Left lobe of liver (tissue), 2 donors: ENCODE results near the gene TBC1D16. TPM values are rescaled to one million over a fixed set of nuclear protein-coding genes. Genes with fewer than 3 reads are reported as not detected.

Source experiments
- ATAC-seq: fragments of 200-7000 bp; cut with Tn5 transposase; one replicate; pipeline ENCODE4 v1.9.1; 2020; ENCODE audit warnings: mild to moderate bottlenecking, moderate library complexity
- DNase-seq: peaks from one replicate; pipeline ENCODE4 v3.0.0-alpha.2; 2020; ENCODE audit warnings: low spot score
- total RNA-seq: library from RNA; stranded (reverse); gene quantifications from one replicate; pipeline ENCODE4 v1.2.1, GENCODE V29; 2021
- donor health status: DM: no; HTN: no; CAD: no; lungs with moderate emphysema.
- donor health status: DM: no; HTN: yes; CAD: no.

TBC1D16 gene
- total RNA-seq, 1 donor from 2014 or later = 16.4 TPM

DNA sequence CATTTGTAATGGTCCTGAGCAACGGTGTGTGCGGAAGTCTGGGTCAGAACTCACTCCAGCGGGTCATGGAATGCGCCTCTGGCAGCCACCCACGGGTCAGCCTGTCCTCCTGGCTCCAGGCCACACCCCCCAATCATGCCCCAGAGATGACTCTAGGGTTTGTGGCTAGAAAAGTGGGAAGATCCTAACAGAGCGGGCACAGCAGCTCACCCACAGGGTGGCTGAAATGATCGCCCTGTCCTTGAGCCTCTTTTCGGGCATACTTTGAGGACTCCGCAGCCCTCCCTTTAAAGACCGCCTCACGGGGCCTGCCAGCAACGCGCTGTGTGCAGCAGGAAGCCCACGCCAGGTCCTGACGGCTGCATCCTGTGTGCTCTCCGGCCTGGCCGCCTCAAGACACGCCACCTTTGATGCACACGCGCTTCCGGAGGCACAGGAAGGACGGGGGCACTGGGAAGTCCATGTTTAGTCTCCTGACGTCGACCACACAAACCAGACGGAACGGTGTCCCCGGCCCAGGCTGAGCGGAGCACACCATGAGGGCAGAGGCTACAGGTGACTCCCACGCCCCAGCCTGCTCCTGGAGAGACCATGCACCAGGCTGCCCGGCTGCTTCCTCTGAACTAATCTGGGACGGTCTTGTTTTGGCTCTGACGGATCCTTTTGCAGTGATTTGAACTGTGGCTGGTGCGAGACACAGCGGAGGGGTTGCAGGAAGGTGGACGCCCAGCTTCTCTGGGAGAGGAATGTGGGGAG, 92.9 kb downstream of the TBC1D16 start:
- peak; percentile 26 for ATAC-seq
- DNase-seq = peak; percentile 48

DNA sequence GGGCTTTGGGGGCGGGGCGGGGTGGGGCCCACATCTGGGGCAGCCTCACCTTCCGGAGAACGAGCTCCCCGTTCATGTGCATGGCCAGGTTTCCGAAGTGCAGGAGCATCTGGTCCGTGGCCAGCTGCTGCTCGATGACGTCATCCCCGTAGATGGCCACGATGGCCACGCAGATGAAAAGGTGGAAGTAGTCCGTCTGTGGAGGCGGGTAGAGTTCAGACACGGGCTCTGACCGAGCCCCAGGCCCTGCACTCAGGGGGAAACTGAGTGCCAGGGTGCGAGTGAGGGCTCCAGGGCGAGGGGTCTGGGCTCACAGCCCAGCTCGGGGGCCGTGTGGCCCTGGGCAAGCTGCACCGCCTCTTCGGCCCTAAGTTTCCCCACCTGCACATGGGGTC, 93.7 kb downstream of the TBC1D16 start:
- ATAC-seq (no peak), DNase-seq (no peak)

DNA sequence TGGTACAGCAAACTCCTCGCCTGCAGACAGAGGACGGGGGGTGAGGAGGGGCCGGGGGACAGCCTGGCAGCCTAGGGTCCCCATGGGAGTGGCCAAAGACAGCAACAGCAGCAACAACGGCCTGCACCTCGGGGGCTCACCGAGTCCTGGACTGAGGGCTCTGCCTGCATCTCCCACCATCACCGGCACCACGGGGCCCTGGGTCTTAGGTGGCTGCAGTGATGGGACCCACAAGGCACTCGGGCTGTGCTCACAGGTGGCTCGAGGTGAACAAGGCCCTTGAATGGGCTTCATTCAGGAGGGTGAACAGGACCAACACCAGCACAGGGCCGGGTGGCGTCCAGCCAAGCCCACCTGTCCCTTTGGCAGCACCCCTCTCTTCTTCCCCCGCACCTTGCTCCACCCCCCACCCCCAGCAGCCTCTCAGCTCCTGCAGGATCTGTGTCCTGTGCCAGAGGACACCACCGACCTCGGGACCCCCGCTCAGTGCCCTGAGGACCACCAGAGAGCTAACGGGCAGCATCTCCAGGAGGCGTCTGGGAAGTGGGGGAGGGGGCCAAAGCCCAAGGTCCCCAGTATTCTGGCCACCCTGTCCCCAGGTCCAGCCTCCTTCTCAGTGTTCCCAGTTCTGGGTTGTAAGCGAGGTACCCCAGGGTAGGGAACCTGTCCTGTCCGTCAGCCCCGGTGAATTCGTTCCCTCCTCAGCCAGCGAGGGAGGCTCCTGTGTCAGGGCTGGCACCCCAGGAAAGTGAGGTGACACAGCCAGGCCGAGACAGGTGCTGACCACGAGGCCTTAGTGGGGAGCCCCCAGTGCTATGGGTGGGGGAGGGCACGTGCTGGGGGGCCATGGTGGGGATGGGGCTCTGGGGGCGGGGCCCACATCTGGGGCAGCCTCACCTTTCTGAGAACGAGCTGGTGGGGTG, 94.3 kb downstream of the TBC1D16 start:
- DNase-seq = no peak
- ATAC-seq = no peak

DNA sequence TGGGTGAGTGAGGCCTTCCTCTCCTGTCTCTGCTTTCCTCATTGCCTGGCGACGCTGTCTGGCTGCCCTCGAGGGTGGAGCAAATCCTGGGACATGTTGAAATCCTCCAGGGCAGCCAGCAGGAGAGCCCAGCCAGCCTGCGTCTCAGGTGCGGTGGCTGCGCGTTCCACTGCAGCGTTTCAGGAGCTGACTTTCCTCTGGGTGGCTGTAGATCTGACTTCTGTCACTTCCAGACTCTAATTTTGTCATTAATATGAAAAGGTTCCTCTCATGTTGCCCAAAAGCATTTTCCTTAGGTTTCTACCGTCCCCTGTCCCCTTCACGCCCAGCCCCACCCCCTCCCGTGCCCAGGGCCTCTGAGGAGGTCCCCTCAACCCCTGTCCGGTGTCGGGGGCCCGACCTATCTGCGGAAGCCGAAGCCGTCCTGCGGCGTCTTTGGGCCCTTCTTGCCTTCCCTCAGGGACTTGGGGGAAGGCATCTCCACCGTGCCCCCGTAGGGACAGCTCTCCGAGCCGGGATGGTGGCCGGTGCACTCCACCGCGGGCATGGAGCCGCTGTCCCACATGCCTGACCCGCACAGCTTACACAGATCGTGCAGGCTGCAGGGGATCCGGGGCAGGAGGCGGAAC, 95.1 kb downstream of the TBC1D16 start:
- DNase-seq = no peak
- no peak for ATAC-seq

DNA sequence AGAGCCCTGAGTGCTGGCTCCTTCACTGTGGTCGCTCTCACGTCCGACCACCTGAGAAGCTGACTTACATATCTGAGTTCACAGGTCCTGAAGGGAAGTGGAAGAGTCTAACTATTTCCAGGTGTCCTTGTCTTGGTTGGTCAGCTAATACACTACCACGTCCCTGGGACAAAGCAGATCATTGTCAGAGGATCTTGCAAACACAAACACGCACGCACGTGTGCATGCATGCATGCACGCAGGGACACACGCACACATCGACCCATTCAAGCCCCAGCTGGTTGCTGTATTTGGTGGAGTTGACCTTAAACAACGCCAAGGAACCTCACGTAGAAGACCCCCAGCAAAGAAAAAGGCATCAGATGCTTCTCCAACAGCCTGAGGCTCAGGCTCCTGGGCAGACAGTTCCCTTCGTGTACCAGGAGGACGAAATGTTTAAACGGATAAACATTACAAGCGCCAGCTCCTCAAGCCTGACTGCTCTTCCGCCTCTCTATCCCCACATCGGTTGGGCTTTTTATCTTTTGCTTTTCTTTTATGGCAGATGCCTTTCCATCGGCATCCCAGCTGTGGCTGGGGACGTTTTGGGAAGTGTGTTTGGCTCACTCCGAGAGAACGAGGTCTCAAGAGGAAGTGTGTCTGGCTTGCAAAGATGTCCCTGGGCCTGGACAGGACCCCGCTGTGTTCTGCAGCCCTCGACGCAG, 95.8 kb downstream of the TBC1D16 start:
- no peak for ATAC-seq
- DNase-seq = no peak

DNA sequence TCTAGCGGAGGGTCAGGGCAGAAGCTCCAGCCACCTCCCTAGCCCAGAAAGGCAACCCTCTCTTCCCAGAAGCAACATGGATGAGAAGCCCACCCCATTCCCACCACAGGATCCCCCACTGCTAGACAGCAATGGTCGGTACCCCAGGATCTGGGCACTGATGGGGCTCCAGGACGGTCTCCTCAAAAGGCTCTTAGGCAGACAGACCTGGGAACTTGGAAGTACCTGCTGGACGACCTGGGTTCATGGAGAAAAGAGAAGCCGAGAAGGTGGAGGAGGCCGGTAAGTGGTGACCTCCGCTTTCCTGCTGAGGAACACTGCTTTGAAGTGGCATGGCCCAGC, 96.6 kb downstream of the TBC1D16 start:
- ATAC-seq (no peak), DNase-seq (no peak)

DNA sequence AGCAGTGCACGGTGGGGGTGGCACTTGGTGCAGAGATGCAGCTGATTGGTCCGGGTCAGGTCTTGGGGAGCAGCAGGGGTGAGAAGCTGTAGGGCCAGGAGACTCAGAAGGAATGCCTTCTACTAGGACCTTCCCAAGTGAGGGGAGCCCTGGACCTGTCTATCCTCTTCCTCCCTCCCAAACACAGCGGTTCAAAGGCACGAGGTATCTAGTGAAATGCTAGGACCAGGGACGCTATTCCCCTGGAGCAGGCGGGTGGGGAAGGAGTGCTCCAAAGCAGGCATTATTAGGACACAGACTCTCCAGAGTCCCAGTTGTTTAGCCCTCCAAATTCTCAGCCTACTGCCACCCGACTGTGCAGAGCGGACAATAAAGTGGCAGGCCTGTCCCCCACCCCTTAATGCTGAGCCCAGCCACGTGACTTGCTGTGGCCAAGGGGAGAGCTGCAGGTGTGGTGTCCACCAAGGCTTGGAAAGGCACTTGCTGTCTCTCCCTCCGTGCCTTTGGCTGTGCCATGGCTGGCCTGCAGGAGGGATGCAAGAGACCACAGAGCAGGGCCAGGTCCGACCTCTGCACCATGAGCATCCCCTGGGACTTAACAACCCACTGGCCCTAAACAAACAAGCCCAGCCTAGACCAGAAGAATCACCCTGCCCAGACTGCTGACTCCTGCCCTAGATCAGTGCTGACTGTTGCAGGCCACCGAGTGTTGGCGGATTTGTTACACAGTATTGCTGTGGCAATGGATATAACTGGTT, 97.2 kb downstream of the TBC1D16 start:
- DNase-seq = no peak

DNA sequence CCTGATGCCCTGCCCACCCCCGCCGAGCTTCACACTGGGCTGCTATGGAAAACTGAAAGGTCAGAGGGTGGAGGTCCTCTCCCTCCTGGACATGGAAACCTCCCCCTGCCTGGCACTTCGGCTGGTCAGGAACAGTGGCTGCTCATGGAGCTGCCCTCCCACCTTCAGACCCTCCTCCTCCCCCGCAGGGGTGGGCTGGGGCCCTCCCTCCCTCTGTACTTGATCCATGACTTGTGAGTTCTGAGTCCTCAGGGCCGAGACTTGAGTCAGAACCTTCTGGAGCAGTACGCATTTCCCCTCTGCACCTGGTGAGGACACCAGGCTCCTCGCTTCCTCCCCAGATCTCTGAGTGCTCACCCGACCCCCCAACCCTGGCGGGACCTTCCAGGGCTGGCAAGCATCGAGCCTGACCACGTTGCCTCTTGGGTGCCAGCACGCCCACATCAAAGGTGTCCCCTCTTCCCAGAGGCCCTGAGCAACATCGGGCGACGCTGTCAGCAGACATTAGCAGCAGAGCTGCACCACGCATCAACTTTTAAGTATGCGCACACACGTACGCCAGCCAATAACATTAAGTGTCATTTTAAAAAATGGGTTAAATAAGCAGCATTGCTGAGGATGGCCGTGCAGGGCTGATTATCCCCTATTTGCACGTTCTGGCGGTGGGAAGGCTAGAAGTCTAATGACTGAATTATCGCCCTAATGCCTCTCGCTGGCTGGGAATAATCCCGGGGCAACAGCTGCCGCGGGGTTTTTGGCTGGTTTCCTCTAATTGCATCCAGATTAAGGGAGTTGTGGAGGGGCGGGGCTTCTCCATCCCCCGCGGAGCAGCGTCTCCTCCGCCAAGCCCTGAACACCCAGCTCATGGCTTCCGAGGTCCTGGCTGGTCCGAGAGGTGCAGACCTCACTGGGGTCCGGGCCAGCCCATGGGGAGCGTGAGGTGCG, 98.0 kb downstream of the TBC1D16 start:
- DNase-seq (no peak), ATAC-seq (no peak)

More for the DNA sequence above, 97.2 kb downstream of the TBC1D16 start:
- no peak for ATAC-seq

DNA sequence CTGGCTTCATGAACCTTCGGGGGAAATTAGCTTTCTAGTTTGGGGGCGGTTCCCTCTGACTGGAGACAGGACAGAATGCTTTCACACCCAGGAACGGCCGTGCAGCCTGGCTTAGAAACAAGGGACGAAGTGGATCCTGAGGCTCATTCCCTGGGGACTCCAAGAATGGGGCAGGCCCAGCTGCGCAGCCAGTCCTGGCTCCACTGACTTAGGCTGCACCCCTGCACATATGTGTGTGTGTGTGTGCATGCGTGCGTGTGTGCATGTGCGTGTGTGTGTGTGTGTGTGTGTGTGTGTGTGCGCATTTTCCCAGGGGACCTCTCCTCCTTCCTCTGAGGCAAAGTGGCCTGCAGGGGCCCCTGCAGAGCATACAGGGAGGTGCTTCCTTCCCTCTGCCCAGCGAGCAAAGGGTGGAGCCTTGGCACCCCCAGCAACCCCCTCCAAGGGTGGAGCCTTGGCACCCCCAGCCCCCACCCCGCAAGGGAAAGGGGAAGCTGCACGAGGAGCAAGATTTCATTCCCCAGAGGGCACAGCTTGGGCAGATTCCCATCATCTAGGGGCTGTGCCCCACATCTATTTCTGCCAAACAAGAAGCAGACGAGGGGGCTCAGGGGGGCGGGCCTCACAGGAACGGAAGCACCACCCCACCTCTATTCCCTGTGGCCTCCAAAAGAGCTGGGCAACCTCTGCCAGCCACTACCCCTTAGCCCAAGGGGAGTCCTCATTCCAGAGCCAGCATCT, 98.9 kb downstream of the TBC1D16 start:
- DNase-seq = no peak

DNA sequence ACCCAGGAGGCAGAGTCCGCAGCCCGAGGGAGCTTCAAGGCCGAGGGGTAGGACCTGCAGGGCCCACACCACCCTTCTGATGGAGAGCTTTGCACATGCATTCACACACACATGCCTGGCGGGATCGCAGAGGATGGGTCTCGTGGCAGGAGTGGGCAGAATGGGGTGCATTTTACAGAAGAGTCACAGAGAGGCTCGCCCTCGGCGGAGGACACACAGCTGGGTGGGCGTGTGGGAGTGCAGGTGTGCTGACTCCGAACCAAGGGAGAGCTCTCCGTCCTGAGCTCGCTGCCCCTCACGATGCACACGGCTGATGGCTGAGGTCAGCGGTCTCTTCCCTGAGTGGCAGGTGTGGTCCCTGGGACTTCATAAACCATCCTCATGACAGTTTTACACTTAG, 99.6 kb downstream of the TBC1D16 start:
- ATAC-seq (no peak), DNase-seq (no peak)

More for the DNA sequence above, 98.9 kb downstream of the TBC1D16 start:
- no peak for ATAC-seq

DNA sequence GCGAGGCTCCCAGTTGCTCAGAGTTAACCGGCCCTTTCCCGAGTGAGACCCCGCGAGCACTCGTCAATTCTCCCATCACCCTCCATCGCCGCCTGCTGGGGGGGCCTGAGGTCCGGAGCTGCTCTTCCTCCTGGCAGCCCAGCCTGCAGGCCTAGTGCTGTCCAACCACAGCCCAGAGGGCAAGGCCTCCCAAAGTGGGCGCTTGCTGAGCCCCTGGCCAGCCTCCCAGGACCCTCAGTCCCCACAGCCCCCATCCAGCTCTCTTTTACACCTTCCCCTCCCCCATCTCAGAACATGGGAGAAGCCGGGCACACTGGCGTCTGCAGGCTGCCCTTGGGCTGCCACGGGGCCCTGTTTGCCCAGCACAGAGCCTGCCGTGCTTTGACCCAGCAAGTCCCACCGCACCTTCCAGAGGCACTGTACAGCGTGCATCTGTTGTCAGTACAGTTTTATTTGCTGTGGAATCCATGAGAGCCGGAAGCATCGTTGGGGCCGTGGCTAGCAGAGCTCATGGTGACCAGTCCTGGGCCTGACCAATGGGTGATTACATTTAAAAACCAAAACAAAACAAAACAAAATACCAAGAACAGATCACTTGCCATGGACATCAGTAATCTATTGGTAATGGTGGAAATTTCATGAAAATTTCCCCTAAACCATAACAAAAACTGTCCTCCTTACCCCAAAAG, 100.3 kb downstream of the TBC1D16 start:
- DNase-seq (no peak), ATAC-seq (no peak)

DNA sequence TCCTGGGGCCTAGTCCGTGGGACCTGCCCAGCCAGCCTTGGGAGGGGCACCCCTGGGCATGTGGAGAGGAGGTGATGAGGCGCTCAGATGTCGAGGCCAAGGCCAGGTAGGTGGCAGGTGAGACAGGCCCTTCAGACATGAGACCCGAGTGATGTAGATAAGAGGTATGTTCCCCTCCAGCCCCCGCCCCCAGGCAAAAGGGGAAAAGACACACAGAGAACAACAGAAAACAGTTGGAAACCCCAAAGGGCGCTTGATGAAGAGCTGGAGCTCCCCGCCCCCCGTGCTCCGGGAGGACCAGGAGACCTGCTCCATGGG, 101.1 kb downstream of the TBC1D16 start:
- DNase-seq = no peak
- no peak for ATAC-seq

DNA sequence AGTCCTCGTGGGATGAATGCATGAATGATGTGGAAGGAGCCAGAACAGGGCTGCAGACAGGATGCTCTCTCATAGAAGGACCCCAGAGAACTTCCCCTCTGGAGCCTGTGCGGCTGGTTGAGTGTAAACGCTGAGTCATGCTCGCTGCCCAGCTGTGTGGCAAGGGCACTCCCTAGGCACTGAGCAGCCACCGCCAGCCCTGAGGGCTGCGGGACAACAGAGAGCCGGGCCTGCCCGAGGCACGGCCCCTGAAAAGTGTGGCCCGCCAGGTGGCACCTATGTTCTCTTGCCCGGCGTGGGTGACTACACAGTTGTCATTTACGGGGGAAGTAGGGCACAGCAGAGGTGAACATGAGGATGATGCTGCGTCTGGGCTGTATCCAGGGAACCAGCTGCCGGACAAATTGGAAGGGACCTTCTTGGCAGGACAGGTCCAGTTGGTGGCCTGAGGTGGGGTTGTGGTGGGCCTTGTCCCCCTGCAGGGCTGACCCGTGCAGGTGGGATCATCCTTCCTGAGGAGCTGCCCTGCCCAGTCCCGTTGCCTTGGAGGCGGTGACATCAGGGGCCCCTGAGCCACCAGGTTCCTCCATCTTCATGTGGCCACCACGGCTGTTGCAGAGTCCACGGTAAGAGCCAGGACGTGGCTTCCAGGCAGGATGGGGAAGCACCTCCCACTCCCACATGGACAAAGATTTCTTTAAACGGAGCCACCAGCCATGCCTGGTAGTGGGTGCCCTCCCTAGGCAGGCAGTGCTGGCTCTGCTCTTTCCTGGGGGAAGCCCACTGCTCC, 101.6 kb downstream of the TBC1D16 start:
- DNase-seq (peak; percentile 48), ATAC-seq (peak; percentile 47)

DNA sequence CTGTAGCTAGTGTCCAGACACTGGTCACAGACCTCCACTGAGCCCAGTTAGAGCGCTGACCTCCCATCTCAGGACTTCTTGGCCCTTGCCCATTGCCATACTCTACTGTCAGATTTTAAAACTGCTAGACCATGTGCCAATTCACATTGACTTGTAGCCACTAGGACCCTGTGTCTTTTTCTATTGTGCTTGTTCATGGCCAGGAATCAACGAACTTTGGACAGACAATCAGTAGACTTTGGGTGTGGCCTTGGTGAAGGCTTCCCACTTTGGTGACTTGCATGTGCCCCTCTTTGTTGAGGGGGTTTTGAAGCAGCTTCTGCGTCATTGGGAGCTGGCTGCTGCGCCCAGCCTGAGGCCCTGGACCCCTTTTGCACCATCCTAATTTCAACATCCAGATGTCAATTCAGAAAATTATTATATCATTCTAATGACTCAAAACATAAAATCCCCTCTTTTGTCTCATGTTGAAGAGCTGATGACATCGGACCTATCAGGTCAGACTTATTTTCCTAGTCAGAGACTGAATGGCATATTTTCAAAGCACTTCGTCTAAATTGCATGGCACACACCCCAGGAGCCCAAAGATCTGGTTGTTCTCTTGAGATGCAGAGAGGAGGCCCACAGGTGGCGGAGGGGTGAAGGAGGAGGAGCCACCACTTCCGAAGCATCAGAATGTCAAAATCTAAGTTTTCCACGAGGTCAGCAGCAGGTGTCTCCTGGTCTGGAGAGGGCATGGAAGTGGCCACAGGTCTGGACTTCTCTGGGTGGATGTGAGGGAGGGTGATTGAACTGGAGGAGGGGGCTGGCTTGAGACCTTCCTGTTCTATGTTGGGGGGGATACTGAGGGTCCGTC, 103.0 kb downstream of the TBC1D16 start:
- ATAC-seq = no peak
- DNase-seq = no peak

DNA sequence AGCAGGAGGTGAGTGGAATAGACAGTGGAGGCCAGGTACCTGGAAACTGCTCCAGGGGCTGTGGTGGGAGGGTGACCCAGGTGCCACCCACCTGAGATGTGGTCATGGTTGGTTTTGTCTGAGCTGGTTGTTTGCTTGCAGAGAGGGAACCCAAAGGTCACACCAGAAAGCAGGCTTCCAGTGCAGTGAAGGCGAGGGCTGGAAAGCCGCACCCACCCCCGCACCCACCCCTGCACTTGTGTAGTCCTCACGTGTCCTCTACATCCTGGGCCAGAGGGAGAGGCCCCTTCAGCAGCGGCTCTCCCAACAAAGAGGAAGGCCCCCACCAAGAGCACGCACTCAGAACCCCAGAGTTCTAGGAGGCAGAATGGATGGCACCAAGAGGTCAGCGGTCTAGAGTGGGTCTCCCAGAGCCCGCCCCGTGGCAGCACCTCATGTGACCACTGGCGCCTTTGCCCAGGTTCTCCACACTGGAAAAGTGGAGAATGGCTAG, 103.8 kb downstream of the TBC1D16 start:
- DNase-seq = no peak
- ATAC-seq = peak; percentile 31
